Stimulated activated CD4-positive, alpha-beta T cell treated with anti-CD3 and anti-CD28 coated beads, Interleukin-12 subunit alpha, Interleukin-12 subunit beta, amount 100 ng/mL, for 24 hours (primary cell): ENCODE data around the gene LY6G6F.
A peak's percentile ranks its signal among the peaks of the same experiment; 100 is the strongest.

Experiments
- DNase-seq, 2 experiments: peaks; one replicate each; pipeline ENCODE4 v3.0.0-alpha.2; 2020; ENCODE audit warnings: low read depth in 2 of 2

The LY6G6F gene

DNA sequence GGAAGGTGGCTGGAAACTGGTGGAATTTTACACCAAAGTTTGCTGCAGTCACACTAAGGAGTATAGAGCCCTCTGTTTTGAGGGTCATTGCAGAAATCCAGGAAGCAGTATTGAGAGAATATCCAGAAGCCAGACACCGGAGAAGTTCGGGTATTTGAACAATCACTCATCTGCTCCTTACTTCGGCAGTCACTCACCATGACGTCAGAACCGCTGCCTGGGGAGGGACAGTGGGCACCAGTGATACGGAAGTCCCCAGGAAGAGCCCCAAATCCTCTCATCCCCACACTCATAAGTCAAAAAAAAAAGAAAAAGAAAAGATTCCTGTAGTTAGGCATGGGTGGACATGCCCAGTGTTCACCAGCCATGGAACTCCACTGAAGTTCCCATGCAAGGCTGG lies 29.8 kb upstream of the LY6G6F start:
- DNase-seq: no peak

GRCh38 chr6:31677955-31678354 lies 28.7 kb upstream of the LY6G6F start:
- DNase-seq: no peak

GRCh38 chr6:31680226-31681134 lies 26.2 kb upstream of the LY6G6F start, which contains the start of gene LY6G5C:
Gene LY6G5C (minus strand): TSS chr6:31681067. CDS start chr6:31680373, 694 bp downstream.
- DNase-seq: peak in 1 of 2 experiments; percentile 50

DNA sequence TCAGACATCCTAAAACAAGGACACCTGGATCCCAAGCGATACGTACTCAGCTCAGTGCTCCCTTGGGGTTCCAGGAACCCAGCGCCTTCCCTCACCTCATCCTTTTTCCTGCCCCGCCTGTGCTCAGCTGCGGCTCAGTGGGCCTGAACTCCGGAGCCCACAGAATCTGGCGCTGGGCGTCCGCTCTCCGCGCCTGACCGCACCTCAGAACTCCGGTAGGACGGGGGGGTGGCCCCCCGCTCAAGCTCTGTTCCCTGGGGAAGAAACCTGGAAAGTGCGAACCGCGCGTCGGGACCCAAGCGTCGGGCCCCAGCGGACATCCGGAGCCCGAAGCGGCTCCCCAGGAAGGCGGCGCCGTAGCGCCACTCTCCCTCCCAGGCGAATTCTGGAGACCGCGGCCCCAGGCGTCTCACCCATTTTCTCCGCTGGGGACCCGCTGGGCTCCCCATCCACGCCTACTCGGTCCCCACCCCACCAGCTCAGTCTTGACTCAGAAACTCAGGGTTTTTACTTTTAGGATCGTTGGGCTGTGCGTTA lies 25.5 kb upstream of the LY6G6F start:
- peak in 1 of 2 experiments; percentile 39 for DNase-seq

GRCh38 chr6:31683591-31683990 lies 23.1 kb upstream of the LY6G6F start:
- no peak for DNase-seq

DNA sequence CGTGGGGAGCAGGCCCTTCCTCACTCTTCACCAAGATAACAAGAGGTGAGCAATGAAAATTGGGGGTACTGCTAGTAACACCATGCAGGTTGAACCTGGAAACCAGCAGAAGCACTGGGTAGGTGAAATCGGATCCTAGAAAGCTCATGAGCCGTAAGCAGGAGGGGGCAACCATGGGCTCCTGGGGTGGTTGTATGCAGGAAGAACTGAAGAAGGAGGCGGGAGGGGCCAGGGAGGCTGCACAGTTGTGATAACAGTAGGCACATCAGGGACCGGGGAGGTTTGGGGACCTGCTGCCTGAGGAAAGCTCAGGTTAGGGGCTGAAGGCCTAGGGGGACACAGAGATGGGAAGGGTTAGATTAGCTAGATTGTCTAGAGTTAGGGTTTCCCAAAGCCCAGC lies 20.2 kb upstream of the LY6G6F start:
- no peak for DNase-seq

- no peak for DNase-seq
These were observed 19.3 kb upstream of the LY6G6F start for GRCh38 chr6:31687321-31687720.

GRCh38 chr6:31687860-31688693 lies 18.6 kb upstream of the LY6G6F start:
- no peak for DNase-seq

- no peak for DNase-seq
These were observed 17.2 kb upstream of the LY6G6F start for GRCh38 chr6:31689249-31690110.

DNA sequence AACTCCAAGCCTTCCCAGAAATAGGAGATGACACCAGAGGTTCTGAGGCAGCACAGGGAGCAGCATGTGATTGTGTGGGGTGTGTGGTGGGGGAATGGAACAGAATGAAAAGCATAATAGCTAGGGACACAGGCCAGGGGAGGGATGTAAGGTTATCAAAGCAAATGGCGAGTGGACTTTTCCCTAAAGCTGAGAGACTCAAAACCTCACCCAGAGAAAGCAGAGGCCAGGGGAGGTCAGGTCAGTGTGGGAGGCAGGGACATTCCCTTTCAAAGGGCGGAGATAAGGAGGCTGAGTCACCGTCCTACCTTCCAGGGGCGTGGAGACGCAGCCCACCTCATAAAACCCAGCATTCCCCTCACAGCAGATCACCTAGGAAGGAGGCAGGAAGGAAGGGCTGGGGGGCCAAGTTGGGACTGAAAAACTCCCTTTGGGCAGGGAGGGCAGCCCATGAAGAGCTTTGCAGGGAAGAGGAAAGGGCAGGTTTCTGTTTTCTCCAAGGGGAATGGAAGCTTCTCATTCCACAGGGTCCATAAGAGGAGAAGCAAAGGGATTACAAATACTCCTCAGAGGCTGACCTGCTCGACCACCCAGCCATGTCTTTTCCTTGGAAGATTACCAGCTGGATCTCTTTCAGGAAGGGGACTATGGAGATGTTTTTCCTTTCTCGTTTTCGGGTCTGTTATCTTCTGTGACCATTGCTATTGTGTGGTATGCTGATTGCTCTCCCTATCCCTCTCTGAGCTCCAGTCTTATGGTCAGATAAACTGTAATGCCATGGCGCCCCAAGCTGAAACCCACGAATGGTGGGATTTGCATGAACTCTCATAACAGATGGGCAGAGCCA lies 16.2 kb upstream of the LY6G6F start:
- no peak for DNase-seq

GRCh38 chr6:31691078-31691463 lies 15.6 kb upstream of the LY6G6F start:
- DNase-seq: no peak

DNA sequence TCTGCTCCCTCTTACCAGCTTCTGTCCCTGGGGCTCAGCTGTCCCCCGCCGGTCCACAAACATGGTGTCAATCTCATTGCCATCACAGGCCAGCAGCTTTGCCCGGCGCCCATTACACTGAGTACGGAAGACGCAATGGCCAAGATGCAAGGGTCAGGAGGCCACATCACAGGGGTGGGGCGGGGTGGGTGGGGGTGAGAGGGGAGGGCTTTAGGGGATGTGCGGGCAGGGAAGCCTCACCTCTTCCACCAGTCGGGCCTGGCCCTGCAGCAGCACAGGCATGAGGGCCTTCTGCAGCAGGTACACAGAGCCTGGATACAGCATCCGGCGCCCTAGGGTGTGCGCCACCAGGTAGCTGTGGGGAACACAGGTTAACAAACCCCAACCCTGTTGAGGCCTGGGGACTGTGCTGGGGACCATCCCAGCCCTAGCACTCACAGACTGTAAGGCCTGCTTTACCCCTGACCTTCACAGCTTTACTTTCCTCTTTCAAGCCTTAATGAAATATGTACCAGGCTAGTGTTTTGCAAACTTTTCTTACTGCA lies 15.0 kb upstream of the LY6G6F start:
- no peak for DNase-seq

- DNase-seq: no peak
These were observed 14.3 kb upstream of the LY6G6F start for GRCh38 chr6:31692353-31692752.

DNA sequence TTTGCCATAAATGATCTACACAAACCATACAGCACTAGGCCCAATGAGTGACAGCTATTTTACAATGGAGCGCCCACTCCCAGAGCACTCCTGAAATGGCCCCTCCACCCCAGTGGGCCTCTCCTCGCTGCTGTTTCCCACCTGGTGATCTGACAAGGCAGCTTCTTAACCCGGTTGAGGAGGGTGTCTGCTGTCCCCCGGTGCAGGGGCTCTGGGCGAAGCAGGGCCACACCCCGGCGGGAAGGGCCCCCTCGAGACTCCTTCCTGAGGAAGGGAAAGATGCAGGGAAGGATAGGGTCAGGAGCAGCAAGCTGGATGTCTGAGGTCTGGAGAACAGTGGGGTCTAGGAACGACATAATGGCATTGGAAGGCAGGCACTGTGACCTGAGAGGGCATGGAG lies 13.8 kb upstream of the LY6G6F start:
- no peak for DNase-seq

DNA sequence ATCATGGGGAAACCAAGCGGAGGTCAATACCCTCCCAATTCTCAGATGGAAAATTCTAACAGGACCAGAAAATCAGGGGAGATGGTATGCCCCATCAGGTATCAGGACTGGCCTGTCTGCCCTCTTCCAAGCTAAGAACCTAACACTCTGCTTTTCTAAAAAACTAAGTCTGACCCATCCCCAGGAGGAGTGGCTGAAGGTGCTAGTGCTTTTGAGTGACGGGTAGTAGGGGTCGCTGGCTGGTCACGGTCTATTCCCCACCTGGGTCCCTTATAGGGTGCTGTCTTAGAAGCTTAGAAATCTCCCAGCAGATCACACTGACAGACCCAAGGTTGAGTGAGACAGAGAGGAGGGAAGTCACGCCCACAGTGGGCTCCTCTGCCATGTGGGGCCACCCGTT lies 13.1 kb upstream of the LY6G6F start:
- DNase-seq: no peak

GRCh38 chr6:31697555-31697954 lies 9.1 kb upstream of the LY6G6F start:
- no peak for DNase-seq

GRCh38 chr6:31700740-31701401 lies 5.8 kb upstream of the LY6G6F start:
- no peak for DNase-seq

DNA sequence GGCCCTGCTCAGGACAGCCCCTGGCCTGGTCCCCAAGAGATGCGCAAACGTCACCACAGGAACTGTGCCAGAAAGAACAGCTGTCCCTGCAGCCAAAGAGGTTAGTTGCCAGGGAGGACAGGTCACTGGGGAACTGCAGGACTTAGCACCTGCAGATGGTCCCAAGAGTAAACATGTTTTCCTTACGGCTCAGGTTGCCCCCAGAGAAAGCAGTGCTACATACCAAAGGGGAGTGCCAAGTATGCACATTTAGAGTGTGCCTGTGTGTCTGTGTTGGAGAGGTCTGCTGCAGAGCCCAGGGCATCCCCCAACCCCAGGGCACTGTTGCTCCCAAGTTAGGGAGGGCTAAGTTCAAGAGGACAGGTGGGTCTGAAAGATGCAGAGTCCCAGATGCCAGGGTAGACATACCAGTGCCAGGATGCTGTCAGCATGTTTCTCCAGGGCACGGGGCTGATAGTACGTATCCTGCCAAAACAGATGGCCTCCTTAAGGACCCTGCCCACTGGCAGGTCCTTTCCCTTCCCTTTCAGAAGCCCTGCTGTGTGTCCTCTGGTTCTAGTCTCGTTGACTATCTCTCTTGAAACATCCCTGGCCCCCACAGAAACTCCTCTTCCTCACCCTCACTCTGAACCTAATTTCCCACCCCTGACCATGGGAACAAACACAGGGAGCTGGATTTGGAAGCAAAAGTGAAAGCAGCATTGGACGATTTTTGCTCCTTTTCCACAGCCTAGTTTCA lies 4.8 kb upstream of the LY6G6F start:
- DNase-seq: no peak

DNA sequence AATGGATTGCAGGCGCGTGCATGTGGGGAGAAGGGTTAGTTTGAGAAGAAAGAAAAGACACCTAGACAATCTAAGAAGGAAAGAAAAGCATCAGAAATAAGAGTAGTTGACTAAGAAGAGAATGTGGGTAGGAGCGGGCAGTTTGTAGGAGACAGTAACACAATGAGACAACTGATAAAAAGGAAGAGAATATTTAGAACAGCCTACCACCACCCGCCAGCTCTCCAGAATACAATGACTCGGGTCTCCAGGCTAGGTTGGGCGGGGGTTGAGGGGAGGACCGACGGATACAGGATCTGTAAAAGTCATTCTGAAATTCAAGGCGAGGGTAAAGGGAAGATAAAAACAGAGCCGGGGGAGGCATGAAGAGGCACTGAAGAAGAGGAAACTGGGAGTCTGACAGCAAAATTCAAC lies 4.3 kb upstream of the LY6G6F start:
- DNase-seq: peak in 1 of 2 experiments; percentile 24
